ENCODE data around the gene CFAP74.
"Not testable (repeated sequence)": the region's sequence is repeated elsewhere in the genome, so short reads cannot be mapped to it uniquely, and the experiment has no call there.

Gene CFAP74

DNA sequence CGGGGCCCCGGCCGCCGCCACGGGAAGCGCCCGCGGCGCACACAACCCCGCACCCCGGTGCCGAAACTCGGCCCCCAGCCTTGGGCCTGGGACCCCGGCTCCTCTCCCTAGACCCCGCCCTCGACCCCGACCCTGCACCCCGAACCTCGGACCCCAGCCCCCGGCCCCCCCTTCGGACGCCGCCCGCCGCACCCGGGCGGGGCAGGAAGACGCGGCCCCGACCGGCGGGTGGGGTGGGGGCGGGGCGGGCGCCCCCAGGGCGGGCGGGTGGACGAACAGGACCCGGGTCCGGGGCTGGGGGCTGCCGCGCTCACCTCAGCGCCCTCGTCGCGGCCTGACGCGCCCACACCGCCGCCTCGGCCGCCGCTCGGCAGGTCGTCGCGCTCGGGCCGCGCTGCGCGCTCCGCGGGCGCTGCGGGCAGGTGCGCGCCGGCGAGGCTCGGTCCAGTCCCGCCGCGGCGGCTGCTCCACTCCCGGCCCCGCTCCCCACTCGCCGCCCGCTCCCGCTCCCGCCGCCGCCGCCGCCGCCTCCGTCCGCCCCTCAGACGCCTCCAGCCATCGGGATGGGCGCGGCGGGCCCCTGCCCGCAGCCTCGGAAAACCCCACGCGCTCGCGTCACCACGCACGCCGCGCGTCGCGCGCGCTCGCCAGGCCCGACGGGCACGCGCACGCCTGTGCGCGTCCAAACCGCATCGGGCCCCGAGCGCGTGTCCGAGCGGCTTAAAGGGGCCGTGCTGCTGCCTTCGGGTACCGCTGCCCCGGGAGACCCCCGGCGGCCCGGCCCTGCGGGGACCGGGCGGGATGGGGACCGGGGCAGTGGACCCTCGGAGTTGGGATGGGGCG, 112.9 kb downstream of the CFAP74 start, which contains the start of gene GNB1:
Gene GNB1 (minus strand): TSS at position 582 of the 843 bp plus-strand sequence. CDS start 65,634 bp downstream, outside the sequence.
- TF ChIP-seq, protein P1, sequence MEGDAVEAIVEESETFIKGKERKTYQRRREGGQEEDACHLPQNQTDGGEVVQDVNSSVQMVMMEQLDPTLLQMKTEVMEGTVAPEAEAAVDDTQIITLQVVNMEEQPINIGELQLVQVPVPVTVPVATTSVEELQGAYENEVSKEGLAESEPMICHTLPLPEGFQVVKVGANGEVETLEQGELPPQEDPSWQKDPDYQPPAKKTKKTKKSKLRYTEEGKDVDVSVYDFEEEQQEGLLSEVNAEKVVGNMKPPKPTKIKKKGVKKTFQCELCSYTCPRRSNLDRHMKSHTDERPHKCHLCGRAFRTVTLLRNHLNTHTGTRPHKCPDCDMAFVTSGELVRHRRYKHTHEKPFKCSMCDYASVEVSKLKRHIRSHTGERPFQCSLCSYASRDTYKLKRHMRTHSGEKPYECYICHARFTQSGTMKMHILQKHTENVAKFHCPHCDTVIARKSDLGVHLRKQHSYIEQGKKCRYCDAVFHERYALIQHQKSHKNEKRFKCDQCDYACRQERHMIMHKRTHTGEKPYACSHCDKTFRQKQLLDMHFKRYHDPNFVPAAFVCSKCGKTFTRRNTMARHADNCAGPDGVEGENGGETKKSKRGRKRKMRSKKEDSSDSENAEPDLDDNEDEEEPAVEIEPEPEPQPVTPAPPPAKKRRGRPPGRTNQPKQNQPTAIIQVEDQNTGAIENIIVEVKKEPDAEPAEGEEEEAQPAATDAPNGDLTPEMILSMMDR (IDR thresholded peaks at IDR 0.05; ENCODE audit: control extremely low read depth, extremely low read depth, low read depth, missing control alignments), result no peak
- CTCF ChIA-PET, result no interaction called here
- peak; percentile 95 for DNase-seq (ENCODE audit: extremely low spot score)
- POLR2A ChIA-PET, result interaction anchor here (1.0 kb wide), 1 partner anchor 11 kb away, joined by 4 read pairs; no protein-coding TSS in a partner anchor

DNA sequence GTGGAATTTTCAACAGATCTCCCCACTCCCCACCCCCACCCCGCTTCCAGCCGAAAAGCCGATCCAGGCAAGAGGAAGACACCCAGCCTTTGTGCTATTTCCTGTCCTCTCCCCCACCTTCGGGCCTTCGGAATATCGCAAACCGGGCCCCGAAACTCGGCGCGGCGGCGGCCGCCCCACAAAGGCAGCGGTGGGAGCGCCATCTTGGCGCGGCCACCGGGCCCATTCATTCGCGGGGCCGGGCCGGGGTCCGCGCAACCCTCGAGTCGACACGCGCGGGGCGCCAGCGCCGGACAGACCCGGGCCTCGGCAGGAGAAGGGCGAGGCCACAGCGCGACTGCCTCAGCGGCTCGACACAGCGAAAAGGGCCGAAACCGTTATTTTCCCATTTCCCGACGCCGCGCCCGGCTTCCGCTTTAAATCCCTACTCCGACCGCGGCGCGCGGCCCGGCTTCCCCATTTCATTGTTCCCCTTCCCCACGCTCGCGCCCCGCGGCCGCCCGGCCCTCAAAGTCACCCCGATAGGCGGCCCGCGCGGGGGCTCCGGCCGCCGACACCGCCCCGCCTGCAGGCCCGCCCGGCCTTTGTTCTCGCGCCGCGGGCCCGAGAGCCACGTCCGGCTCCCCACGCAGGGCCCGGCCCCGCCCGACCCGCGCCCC, 113.6 kb downstream of the CFAP74 start:
- TF ChIP-seq, protein P1 (IDR thresholded peaks at IDR 0.05; ENCODE audit: control extremely low read depth, extremely low read depth, low read depth, missing control alignments), result no peak

DNA sequence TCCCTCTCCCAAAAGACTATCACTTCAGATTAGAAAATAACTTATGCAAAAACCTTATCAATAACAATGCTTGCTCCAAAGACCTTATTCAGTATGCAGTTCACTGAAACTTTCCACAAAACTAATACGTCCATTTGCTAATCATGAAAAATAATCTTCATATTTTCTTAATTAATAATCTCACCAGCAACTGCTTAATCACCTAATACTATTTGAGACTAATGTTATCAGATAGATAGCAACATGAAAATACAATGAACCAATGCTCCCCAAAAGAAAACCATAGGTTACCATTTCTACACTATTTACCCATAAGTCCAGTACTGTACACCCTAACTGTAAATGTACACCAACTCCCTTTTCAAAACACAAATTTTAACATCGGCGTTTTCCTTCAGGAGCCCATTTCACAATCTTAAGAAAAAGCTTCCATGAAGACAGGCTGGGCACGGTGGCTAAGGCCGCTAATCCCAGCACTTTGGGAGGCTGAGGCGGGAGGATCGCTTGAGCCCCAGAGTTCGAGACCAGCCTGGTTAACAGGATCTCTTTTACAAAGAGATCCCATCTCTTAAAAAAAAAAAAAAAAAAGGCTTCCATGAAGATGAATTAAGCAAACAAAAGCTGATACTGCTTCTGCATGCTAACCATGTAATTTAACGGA, 114.4 kb downstream of the CFAP74 start:
- POLR2A ChIA-PET, result no interaction called here
- TF ChIP-seq, protein P1 (IDR thresholded peaks at IDR 0.05; ENCODE audit: control extremely low read depth, extremely low read depth, low read depth, missing control alignments), result no peak
- no peak for DNase-seq (ENCODE audit: extremely low spot score)
- CTCF ChIA-PET, result interaction anchor here (1.2 to 2.7 kb wide), 2 partner anchors 19 kb away, joined by 3 to 10 read pairs; no protein-coding TSS in a partner anchor

More for the DNA sequence above, 113.6 kb downstream of the CFAP74 start:
- peak; percentile 74 for DNase-seq (ENCODE audit: extremely low spot score)
- POLR2A ChIA-PET, result no interaction called here
- CTCF ChIA-PET, result no interaction called here

DNA sequence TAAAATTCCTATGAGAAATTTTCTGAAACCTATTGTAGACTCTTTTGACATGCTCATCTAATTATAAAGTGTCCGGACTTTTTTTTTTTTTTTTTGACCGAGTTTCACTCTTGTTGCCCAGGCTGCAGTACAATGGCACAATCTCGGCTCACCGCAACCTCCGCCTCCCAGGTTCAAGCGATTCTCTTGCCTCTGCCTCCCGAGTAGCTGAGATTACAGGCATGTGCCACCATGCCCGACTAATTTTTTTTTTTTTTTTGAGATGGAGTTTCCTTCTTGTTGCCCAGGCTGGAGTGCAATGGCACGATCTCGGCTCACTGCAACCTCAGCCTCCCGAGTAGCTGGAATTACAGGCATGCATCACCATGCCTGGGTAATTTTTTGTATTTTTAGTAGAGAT, 119.7 kb downstream of the CFAP74 start:
- not testable (repeated sequence) for DNase-seq (ENCODE audit: extremely low spot score)
- ChIA-PET CTCF (interaction anchor here (0.7 to 2.2 kb wide), 5 partner anchors 9 to 38 kb away, joined by 3 to 10 read pairs (median 4); no protein-coding TSS in a partner anchor), POLR2A (interaction anchor here (0.6 to 0.7 kb wide), 2 partner anchors 19 to 104 kb away, joined by 3 read pairs; no protein-coding TSS in a partner anchor)

DNA sequence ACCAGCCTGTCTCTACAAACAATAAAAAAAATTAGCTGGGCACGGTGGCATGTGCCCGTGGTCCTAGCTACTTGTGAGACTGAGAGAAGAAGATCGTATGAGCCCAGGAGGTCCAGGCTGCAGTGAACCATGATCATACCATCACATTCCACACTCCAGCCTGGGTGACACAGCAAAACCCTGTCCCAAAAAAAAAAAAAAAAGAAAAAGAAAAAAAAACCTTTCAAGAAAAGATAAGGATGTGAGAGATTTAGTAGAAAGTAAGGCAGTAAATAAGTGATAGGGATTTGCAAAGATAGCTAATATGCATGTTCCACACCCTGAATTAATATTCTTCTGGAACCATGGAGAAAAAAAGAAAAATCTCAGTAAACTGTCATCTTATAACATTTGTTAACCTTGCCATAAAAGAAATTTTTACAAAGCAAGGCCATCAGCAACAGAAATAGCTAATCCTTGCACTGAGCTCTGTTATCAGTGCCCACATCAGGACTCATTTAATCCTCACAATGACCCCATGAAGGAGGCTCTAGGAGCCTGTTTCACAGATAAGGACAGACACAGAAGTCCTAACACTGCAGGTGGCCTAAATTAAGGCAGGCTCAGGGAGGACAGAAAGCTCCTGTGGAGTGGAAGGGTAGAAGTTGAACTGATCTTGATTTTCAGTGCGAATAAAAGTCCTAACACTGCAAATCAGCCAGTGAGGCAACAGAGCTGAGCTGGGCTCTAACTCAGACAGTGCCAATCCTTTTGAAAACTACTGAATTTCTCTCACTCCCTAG, 120.3 kb downstream of the CFAP74 start:
- TF ChIP-seq, protein P1 (IDR thresholded peaks at IDR 0.05; ENCODE audit: control extremely low read depth, extremely low read depth, low read depth, missing control alignments), result no peak
- ChIA-PET POLR2A (interaction anchor here (0.7 kb wide), 1 partner anchor 13 kb away, joined by 3 read pairs; no protein-coding TSS in a partner anchor), CTCF (interaction anchor here (0.7 to 2.2 kb wide), 5 partner anchors 8 to 37 kb away, joined by 3 to 10 read pairs (median 4); no protein-coding TSS in a partner anchor)
- DNase-seq (ENCODE audit: extremely low spot score), result no peak

DNA sequence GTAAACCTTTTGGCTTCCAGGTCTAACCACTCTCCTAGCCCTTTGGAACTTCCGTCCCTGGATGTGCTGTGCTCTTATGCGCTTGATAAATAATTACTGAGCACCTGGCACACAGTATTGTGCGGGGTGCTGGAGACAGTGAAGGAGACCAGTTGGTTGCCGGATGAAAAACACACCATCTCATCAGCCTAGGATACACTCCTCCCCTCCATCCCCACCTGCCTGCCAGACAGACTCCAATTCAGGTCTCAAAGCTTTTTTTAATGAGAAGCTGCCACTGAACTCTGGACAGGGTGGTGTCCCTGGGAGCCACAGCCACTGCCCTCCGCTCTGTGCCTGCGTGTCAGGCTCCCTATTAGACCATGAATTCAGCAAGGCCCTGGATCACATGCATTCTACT, 121.9 kb downstream of the CFAP74 start:
- no peak for DNase-seq (ENCODE audit: extremely low spot score)
- ChIA-PET CTCF (interaction anchor here (0.9 to 2.4 kb wide), 4 partner anchors 12 to 97 kb away, joined by 3 to 11 read pairs (median 5); no protein-coding TSS in a partner anchor), POLR2A (no interaction called here)
- TF ChIP-seq, protein P1 (IDR thresholded peaks at IDR 0.05; ENCODE audit: control extremely low read depth, extremely low read depth, low read depth, missing control alignments), result no peak
